Measurements from ENCODE around the gene S100A5.

GRCh38 chr1:153519242-153519641 lies 21.5 kb downstream of the S100A5 start:
- TF ChIP-seq SP1 (IDR thresholded peaks at IDR 0.05; ENCODE audit: low read depth) = no peak
- TF ChIP-seq ZBTB33 (IDR thresholded peaks at IDR 0.05; ENCODE audit: extremely low read depth, insufficient replicate concordance, low read length) = no peak
- TF ChIP-seq POLR2A (IDR thresholded peaks at IDR 0.05; ENCODE audit: borderline replicate concordance, extremely low read depth, insufficient read depth, insufficient read length) = no peak
- TF ChIP-seq FOSL1 (IDR thresholded peaks at IDR 0.05; ENCODE audit: low read depth) = no peak
